Measurements from ENCODE around the gene LGI1. TPM values are rescaled to one million over a fixed set of nuclear protein-coding genes. Genes with fewer than 3 reads are reported as not detected.

Gene LGI1
- total and polyA plus RNA-seq, 2 experiments from 2014 or later: 0.56 to 2.6 TPM

DNA sequence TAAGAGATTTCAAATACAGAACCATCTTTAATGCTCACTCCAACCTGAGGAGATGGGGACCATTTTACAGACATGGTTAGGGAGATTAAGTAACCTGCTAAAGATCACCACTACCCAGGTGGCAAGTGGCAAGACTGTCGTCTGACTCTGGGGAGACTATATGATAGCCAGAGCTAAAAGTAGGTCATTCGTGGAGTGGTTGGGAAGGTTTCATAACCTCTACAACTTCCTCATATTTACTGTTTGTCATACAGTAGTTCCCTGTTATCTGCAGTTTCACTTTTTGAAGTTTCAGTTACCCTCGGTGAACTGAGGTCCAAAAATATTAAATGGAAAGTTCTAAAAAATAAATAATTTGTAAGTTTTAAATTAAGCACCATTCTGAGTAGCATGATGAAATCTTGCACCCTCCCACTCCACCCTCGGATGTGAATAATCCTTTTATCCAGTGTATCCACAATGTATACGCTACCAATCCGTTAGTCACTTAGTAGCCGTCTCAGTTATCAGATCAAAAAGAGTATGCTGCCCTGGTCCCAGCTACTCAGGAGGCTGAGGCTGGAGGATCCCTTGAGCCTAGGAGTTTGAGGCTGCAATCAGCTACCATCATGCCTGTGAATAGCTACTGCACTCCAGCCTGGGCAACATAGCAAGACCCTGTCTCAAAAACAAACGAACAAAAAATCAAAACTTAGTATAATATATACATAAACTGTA is 14.9 kb upstream of the LGI1 start:
- H2AFZ ChIP-seq: no peak overlapping the region
- no peak for DNase-seq (ENCODE audit: low spot score)
- no peak for TF ChIP-seq EZH2 (IDR thresholded peaks at IDR 0.05; ENCODE audit: borderline replicate concordance)
- TF ChIP-seq, protein P1, sequence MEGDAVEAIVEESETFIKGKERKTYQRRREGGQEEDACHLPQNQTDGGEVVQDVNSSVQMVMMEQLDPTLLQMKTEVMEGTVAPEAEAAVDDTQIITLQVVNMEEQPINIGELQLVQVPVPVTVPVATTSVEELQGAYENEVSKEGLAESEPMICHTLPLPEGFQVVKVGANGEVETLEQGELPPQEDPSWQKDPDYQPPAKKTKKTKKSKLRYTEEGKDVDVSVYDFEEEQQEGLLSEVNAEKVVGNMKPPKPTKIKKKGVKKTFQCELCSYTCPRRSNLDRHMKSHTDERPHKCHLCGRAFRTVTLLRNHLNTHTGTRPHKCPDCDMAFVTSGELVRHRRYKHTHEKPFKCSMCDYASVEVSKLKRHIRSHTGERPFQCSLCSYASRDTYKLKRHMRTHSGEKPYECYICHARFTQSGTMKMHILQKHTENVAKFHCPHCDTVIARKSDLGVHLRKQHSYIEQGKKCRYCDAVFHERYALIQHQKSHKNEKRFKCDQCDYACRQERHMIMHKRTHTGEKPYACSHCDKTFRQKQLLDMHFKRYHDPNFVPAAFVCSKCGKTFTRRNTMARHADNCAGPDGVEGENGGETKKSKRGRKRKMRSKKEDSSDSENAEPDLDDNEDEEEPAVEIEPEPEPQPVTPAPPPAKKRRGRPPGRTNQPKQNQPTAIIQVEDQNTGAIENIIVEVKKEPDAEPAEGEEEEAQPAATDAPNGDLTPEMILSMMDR (IDR thresholded peaks at IDR 0.05; ENCODE audit: poor library complexity): no peak
- TF ChIP-seq EZH2phosphoT487 (IDR thresholded peaks at IDR 0.05; ENCODE audit: low read depth, severe bottlenecking, unreplicated experiment): no peak

DNA sequence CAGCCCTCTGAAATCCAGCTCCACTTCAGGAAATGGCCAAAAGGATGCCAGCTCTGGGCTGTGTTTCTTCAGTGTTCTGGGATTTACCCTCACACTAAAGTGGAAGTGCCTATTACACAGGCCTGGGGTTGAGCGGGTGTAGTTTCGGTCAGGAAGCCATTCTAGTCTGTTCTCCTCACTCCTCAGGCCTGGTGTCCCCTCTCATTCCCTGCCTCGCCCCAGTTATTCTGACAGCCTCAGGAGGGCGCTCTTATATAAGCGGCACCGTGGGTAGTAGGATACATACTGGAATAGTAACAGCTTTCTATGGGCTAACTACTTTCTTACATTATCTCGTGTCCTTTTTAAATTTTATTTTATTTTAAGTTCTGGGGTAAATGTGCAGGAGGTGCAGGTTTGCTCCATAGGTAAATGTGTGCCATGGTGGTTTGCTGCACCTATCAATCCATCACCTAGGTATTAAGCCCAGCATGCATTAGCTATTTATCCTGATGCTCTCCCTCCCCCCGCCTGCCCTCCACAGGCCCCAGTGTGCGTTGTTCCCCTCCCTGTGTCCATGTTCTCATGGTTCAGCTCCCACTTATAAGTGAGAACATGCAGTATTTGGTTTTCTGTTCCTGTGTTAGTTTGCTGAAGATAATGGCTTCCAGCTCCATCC is 12.2 kb upstream of the LGI1 start:
- H3K27ac ChIP-seq: no peak overlapping the region
- no peak for DNase-seq (ENCODE audit: low spot score)
- no peaks in the 10 kb centered on the region for H3K79me2 ChIP-seq
- peaks cover 5% of the 10 kb centered on the region for H3K4me1 ChIP-seq (ENCODE audit: insufficient read depth)
- H2AFZ ChIP-seq: peak overlapping the region; percentile 28
- WGBS (ENCODE audit: low lambda C conversion rate, missing lambda C conversion rate): 59% methylated on average over 9 of the region's 9 CpGs
- no peaks in the 10 kb centered on the region for H4K20me1 ChIP-seq (ENCODE audit: insufficient read depth, poor library complexity, severe bottlenecking)
- H3K4me2 ChIP-seq: no peak overlapping the region
- no peak overlapping the region for H3K4me3 ChIP-seq
- H3K9me3 ChIP-seq (ENCODE audit: low read depth): no peaks in the 10 kb centered on the region
- TF ChIP-seq, protein P1 (IDR thresholded peaks at IDR 0.05; ENCODE audit: poor library complexity): peak; percentile 36
- TF ChIP-seq EZH2phosphoT487 (IDR thresholded peaks at IDR 0.05; ENCODE audit: low read depth, severe bottlenecking, unreplicated experiment): no peak
- TF ChIP-seq EZH2 (IDR thresholded peaks at IDR 0.05; ENCODE audit: borderline replicate concordance): no peak
- H3K27me3 ChIP-seq: no peaks in the 10 kb centered on the region
- no peaks in the 10 kb centered on the region for H3K9me2 ChIP-seq (replicated peaks; ENCODE audit: insufficient read depth)
- H3K36me3 ChIP-seq (replicated peaks; ENCODE audit: insufficient read depth, low read depth): no peaks in the 10 kb centered on the region

More for the DNA sequence above, 14.9 kb upstream of the LGI1 start:
- no peak overlapping the region for H3K4me3 ChIP-seq
- no peaks in the 10 kb centered on the region for H4K20me1 ChIP-seq (ENCODE audit: insufficient read depth, poor library complexity, severe bottlenecking)
- no peaks in the 10 kb centered on the region for H3K9me3 ChIP-seq (ENCODE audit: low read depth)
- no peak overlapping the region for H3K4me2 ChIP-seq
- H3K36me3 ChIP-seq (replicated peaks; ENCODE audit: insufficient read depth, low read depth): no peaks in the 10 kb centered on the region
- 73% methylated on average over 8 of the region's 8 CpGs for WGBS (ENCODE audit: low lambda C conversion rate, missing lambda C conversion rate)
- no peaks in the 10 kb centered on the region for H3K9me2 ChIP-seq (replicated peaks; ENCODE audit: insufficient read depth)
- H3K27me3 ChIP-seq: peaks cover 3% of the 10 kb centered on the region
- no peaks in the 10 kb centered on the region for H3K79me2 ChIP-seq
- no peak overlapping the region for H3K27ac ChIP-seq
- H3K4me1 ChIP-seq (ENCODE audit: insufficient read depth): peaks cover 5% of the 10 kb centered on the region

DNA sequence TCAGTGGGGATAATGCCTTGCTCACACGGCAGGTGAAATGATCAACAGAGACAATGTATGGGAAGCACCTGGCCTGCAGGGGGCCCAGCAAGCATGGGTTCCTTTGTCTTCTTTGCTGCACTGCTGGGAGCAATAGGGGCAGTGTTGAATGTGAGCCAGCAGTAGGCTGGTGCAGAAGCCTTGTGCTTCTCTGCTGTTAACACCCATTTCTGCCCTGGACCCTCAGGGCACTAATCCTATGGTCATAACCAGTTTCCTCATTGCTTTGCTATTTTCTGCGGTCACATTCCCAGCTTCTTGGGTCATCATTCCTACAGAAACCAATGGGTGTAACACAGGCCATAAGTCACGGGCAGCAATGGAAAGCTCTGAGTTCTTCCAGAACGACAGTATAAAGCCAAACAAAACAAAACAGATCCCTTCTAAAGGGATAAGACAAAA is 10.9 kb upstream of the LGI1 start:
- Histone ChIP-seq H3K4me1 (ENCODE audit: insufficient read depth) (peaks cover 10% of the 10 kb centered on the region), H3K9me3 (ENCODE audit: low read depth) (no peaks in the 10 kb centered on the region), H3K4me2 (no peak overlapping the region), H3K9me2 (replicated peaks; ENCODE audit: insufficient read depth) (no peaks in the 10 kb centered on the region), H2AFZ (no peak overlapping the region), H3K27me3 (no peaks in the 10 kb centered on the region), H3K79me2 (no peaks in the 10 kb centered on the region), H3K27ac (peak overlapping the region; percentile 31), H3K36me3 (replicated peaks; ENCODE audit: insufficient read depth, low read depth) (no peaks in the 10 kb centered on the region), H3K4me3 (no peak overlapping the region), H4K20me1 (ENCODE audit: insufficient read depth, poor library complexity, severe bottlenecking) (no peaks in the 10 kb centered on the region)
- peak; percentile 72 for DNase-seq (ENCODE audit: low spot score)
- 19% methylated on average over 4 of the region's 4 CpGs for WGBS (ENCODE audit: low lambda C conversion rate, missing lambda C conversion rate)
- no peak for TF ChIP-seq EZH2 (IDR thresholded peaks at IDR 0.05; ENCODE audit: borderline replicate concordance)
- TF ChIP-seq, protein P1 (IDR thresholded peaks at IDR 0.05; ENCODE audit: poor library complexity): peak; percentile 45
- no peak for TF ChIP-seq EZH2phosphoT487 (IDR thresholded peaks at IDR 0.05; ENCODE audit: low read depth, severe bottlenecking, unreplicated experiment)
